Measurements from ENCODE around the gene DYNC2H1. TPM values are rescaled to one million over a fixed set of nuclear protein-coding genes. Genes with fewer than 3 reads are reported as not detected.

DYNC2H1 gene
- total and polyA plus RNA-seq, 4 donors = 0.77 to 3.3 (median 2.1) TPM

DNA sequence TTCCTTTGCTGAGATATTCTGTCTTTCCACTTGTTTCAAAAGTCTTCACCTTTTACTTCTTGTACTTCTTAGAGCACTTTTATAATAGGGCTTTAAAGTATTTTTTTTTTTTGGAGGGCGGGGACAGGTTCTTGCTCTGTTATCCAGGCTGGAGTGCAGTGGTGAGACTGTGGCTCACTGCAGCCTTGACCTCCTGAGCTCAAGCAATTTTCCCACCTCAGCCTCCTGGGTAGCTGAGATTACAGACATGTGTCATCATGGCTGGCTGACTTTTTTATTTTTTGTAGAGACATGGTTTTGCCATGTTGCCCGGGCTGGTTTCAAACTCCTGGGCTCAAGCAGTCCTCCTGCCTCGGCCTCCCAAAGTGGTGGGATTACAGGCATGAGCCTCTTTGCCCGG is 57.9 kb downstream of the DYNC2H1 start:
- Histone ChIP-seq H3K4me3 (ENCODE audit: low read depth in 1 of 3, low read length in 3 of 3) (no peak overlapping the region), H3K9me3 (ENCODE audit: control insufficient read depth in 4 of 4, low read length in 3 of 4) (no peaks in the 10 kb centered on the region), H3K4me1 (ENCODE audit: control insufficient read depth in 4 of 4, insufficient read depth in 4 of 4, low read length in 3 of 4) (peaks cover 0 to 2% (median 0%) of the 10 kb centered on the region in 4 donors), H3K27me3 (ENCODE audit: control insufficient read depth in 4 of 4, insufficient read depth in 4 of 4, low read length in 3 of 4) (peaks cover 0 to 2% (median 0%) of the 10 kb centered on the region in 4 donors), H3K36me3 (ENCODE audit: control insufficient read depth in 4 of 4, insufficient read depth in 3 of 4, low read depth in 1 of 4, low read length in 3 of 4) (no peaks in the 10 kb centered on the region), H3K9ac (ENCODE audit: low read depth in 1 of 2, low read length in 2 of 2) (no peak overlapping the region), H3K27ac (ENCODE audit: low read depth in 1 of 2, low read length in 2 of 2) (no peak overlapping the region)
- no peak for DNase-seq (ENCODE audit: low spot score)
- 96% methylated on average over 4 of the region's 4 CpGs for WGBS
- TF ChIP-seq HNF4G (IDR thresholded peaks at IDR 0.05) (no peak), TAF1 (conservative IDR thresholded peaks at IDR 0.05) (no peak), GABPA (IDR thresholded peaks at IDR 0.05 in 1 of 2, conservative IDR thresholded peaks at IDR 0.05 in 1 of 2) (no peak), RXRA (IDR thresholded peaks at IDR 0.05) (no peak), FOXA1 (IDR thresholded peaks at IDR 0.05) (no peak), NR2F2 (IDR thresholded peaks at IDR 0.05) (no peak), EGR1 (IDR thresholded peaks at IDR 0.05; ENCODE audit: low read depth in 2 of 2) (no peak), JUND (IDR thresholded peaks at IDR 0.05) (no peak), HNF4A (conservative IDR thresholded peaks at IDR 0.05) (no peak), FOXA2 (IDR thresholded peaks at IDR 0.05) (no peak), YY1 (IDR thresholded peaks at IDR 0.05) (no peak), SP1 (IDR thresholded peaks at IDR 0.05) (no peak), RAD21 (IDR thresholded peaks at IDR 0.05) (no peak)
- TF ChIP-seq, protein P1, sequence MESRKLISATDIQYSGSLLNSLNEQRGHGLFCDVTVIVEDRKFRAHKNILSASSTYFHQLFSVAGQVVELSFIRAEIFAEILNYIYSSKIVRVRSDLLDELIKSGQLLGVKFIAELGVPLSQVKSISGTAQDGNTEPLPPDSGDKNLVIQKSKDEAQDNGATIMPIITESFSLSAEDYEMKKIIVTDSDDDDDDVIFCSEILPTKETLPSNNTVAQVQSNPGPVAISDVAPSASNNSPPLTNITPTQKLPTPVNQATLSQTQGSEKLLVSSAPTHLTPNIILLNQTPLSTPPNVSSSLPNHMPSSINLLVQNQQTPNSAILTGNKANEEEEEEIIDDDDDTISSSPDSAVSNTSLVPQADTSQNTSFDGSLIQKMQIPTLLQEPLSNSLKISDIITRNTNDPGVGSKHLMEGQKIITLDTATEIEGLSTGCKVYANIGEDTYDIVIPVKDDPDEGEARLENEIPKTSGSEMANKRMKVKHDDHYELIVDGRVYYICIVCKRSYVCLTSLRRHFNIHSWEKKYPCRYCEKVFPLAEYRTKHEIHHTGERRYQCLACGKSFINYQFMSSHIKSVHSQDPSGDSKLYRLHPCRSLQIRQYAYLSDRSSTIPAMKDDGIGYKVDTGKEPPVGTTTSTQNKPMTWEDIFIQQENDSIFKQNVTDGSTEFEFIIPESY (IDR thresholded peaks at IDR 0.05) = no peak
- TF ChIP-seq, protein P2, sequence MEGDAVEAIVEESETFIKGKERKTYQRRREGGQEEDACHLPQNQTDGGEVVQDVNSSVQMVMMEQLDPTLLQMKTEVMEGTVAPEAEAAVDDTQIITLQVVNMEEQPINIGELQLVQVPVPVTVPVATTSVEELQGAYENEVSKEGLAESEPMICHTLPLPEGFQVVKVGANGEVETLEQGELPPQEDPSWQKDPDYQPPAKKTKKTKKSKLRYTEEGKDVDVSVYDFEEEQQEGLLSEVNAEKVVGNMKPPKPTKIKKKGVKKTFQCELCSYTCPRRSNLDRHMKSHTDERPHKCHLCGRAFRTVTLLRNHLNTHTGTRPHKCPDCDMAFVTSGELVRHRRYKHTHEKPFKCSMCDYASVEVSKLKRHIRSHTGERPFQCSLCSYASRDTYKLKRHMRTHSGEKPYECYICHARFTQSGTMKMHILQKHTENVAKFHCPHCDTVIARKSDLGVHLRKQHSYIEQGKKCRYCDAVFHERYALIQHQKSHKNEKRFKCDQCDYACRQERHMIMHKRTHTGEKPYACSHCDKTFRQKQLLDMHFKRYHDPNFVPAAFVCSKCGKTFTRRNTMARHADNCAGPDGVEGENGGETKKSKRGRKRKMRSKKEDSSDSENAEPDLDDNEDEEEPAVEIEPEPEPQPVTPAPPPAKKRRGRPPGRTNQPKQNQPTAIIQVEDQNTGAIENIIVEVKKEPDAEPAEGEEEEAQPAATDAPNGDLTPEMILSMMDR (IDR thresholded peaks at IDR 0.05; ENCODE audit: low read depth, low read length, missing input control) = no peak
- TF ChIP-seq, protein P3, sequence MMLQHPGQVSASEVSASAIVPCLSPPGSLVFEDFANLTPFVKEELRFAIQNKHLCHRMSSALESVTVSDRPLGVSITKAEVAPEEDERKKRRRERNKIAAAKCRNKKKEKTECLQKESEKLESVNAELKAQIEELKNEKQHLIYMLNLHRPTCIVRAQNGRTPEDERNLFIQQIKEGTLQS (IDR thresholded peaks at IDR 0.05) = no peak
- TF ChIP-seq, protein P4, sequence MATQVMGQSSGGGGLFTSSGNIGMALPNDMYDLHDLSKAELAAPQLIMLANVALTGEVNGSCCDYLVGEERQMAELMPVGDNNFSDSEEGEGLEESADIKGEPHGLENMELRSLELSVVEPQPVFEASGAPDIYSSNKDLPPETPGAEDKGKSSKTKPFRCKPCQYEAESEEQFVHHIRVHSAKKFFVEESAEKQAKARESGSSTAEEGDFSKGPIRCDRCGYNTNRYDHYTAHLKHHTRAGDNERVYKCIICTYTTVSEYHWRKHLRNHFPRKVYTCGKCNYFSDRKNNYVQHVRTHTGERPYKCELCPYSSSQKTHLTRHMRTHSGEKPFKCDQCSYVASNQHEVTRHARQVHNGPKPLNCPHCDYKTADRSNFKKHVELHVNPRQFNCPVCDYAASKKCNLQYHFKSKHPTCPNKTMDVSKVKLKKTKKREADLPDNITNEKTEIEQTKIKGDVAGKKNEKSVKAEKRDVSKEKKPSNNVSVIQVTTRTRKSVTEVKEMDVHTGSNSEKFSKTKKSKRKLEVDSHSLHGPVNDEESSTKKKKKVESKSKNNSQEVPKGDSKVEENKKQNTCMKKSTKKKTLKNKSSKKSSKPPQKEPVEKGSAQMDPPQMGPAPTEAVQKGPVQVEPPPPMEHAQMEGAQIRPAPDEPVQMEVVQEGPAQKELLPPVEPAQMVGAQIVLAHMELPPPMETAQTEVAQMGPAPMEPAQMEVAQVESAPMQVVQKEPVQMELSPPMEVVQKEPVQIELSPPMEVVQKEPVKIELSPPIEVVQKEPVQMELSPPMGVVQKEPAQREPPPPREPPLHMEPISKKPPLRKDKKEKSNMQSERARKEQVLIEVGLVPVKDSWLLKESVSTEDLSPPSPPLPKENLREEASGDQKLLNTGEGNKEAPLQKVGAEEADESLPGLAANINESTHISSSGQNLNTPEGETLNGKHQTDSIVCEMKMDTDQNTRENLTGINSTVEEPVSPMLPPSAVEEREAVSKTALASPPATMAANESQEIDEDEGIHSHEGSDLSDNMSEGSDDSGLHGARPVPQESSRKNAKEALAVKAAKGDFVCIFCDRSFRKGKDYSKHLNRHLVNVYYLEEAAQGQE (IDR thresholded peaks at IDR 0.05) = no peak
- TF ChIP-seq, protein P5, sequence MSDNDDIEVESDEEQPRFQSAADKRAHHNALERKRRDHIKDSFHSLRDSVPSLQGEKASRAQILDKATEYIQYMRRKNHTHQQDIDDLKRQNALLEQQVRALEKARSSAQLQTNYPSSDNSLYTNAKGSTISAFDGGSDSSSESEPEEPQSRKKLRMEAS (IDR thresholded peaks at IDR 0.05) = no peak

All from liver (tissue), 9 donors.